DND-41 (cell line): ENCODE measurements around the gene SOX12.

ENCODE experiments used
- CTCF ChIP-seq: IDR thresholded peaks from 2 replicates; pipeline ENCODE4 v1.5.1; 2012; ENCODE audit warnings: borderline replicate concordance, low read length, moderate library complexity, mild to moderate bottlenecking; ENCODE audit not compliant: poor library complexity, severe bottlenecking; ENCODE audit errors: extremely low read depth
- EZH2 ChIP-seq: IDR thresholded peaks from 3 replicates; pipeline ENCODE4 v1.6.1; 2012; ENCODE audit warnings: borderline replicate concordance, low read depth, mild to moderate bottlenecking, moderate library complexity, low read length, inconsistent platforms; ENCODE audit not compliant: severe bottlenecking

- TF ChIP-seq CTCF (no peak), EZH2 (no peak)
Observed at GRCh38 chr20:367486-367887, 42.1 kb downstream of the SOX12 start.
